Measurements from ENCODE around the gene IGFBP2. TPM values are rescaled to one million over a fixed set of nuclear protein-coding genes. Genes with fewer than 3 reads are reported as not detected.

The IGFBP2 gene
- total and polyA plus RNA-seq, 2 of the 4 experiments (the other 2 are of a cell fraction) = 33.5 to 236 TPM

DNA sequence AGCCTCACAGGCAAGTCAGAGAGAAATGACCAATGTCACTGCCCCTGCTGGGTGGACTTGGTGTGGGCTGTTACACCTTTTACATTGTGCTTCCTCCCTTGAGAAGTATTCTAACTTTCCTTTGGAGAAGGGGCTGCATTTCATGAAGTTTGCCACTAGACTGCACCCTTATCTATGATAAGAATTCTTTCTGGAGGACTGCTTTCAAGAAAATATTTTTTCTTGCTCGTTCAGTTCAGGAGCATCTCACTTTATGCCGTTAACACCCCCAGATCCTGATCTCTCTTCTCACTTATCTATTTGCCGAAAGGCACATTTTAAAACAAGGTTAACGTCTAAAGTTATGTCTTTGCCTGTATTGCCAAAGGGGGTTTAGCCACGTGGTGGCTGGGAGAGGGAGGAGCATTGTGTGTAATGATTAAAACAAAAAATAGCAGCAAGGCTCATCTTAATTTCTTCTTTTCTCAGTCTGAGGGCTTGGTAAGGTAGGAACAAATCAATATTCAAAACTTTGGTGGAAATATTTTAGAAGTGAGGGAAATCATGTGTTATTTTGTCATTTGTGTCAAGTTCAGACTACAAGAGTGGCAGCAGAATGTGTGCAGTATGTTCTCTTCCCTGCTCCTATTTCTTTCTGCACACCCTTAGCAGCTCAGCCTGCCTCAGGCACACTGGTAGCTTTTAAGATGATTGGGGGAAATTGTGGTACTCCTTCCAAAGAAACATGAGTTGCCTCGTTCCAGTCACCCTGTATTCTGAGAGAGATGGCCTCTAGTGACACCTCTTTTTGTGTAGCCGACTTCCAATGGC is 63.7 kb downstream of the IGFBP2 start:
- peak overlapping the region; percentile 99 for H2BK20ac ChIP-seq (ENCODE audit: low read depth, low read length)
- TF ChIP-seq RAD21 (IDR thresholded peaks at IDR 0.05; ENCODE audit: low read length) (peak; percentile 76), SMC3 (IDR thresholded peaks at IDR 0.05; ENCODE audit: low read depth, low read length) (peak; percentile 67), CEBPB (IDR thresholded peaks at IDR 0.05; ENCODE audit: low read depth, low read length) (no peak)
- TF ChIP-seq, protein P1, sequence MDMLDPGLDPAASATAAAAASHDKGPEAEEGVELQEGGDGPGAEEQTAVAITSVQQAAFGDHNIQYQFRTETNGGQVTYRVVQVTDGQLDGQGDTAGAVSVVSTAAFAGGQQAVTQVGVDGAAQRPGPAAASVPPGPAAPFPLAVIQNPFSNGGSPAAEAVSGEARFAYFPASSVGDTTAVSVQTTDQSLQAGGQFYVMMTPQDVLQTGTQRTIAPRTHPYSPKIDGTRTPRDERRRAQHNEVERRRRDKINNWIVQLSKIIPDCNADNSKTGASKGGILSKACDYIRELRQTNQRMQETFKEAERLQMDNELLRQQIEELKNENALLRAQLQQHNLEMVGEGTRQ (IDR thresholded peaks at IDR 0.05; ENCODE audit: low read depth, low read length) = peak; percentile 77
- TF ChIP-seq, protein P2, sequence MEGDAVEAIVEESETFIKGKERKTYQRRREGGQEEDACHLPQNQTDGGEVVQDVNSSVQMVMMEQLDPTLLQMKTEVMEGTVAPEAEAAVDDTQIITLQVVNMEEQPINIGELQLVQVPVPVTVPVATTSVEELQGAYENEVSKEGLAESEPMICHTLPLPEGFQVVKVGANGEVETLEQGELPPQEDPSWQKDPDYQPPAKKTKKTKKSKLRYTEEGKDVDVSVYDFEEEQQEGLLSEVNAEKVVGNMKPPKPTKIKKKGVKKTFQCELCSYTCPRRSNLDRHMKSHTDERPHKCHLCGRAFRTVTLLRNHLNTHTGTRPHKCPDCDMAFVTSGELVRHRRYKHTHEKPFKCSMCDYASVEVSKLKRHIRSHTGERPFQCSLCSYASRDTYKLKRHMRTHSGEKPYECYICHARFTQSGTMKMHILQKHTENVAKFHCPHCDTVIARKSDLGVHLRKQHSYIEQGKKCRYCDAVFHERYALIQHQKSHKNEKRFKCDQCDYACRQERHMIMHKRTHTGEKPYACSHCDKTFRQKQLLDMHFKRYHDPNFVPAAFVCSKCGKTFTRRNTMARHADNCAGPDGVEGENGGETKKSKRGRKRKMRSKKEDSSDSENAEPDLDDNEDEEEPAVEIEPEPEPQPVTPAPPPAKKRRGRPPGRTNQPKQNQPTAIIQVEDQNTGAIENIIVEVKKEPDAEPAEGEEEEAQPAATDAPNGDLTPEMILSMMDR (conservative IDR thresholded peaks at IDR 0.05; ENCODE audit: low read depth, low read length) = peak; percentile 83
- dilution Hi-C loops (cut with HindIII; ENCODE audit: low sequenced_read_pairs, unreplicated experiment) = loop anchor here (25.0 kb wide), 2 partner anchors 465 to 815 kb away; no protein-coding TSS in a partner anchor
- peak overlapping the region; percentile 20 for H2AK9ac ChIP-seq (replicated peaks; ENCODE audit: low read depth, low read length, poor library complexity)
- POLR2A ChIA-PET (ENCODE audit: unreplicated experiment) = interaction anchor here (1.4 to 2.1 kb wide), 3 partner anchors 408 to 813 kb away, joined by 4 to 13 read pairs (median 9); no protein-coding TSS in a partner anchor
- peak overlapping the region; percentile 94 for H3K14ac ChIP-seq (replicated peaks; ENCODE audit: low read depth, low read length)
- H3K36me3 ChIP-seq (ENCODE audit: control insufficient read depth, insufficient read depth, low read length) = peaks cover 21% of the 10 kb centered on the region
- CTCF ChIA-PET = interaction anchor here (1.0 to 2.2 kb wide), 4 partner anchors 15 to 814 kb away, joined by 3 to 8 read pairs (median 6); no protein-coding TSS in a partner anchor
- peak overlapping the region; percentile 55 for H3K4me2 ChIP-seq (ENCODE audit: low read depth, low read length)
- H4K8ac ChIP-seq (ENCODE audit: low read depth in 2 of 2, low read length in 2 of 2) = peak overlapping the region; percentile 62 to 89
- peak overlapping the region; percentile 94 for H3K27ac ChIP-seq (ENCODE audit: insufficient read depth, low read length)
- H4K20me1 ChIP-seq (ENCODE audit: insufficient read depth, low read length) = peaks cover 33% of the 10 kb centered on the region
- H2BK120ac ChIP-seq (ENCODE audit: low read depth, low read length) = peak overlapping the region; percentile 97
- peak overlapping the region; percentile 97 for H2AK5ac ChIP-seq (ENCODE audit: low read depth, low read length)
- peak overlapping the region; percentile 58 for H2AFZ ChIP-seq (replicated peaks; ENCODE audit: low read length, poor library complexity)
- H4K91ac ChIP-seq (ENCODE audit: insufficient read depth, low read depth, low read length) = peak overlapping the region; percentile 98
- DNase-seq (peak; percentile 71), ATAC-seq (ENCODE audit: low read depth) (peak; percentile 18)
- WGBS, 2 experiments (ENCODE audit: extremely low coverage in 2 of 2, insufficient read length in 1 of 2) = 94% methylated on average over 2 of the region's 7 CpGs; no CpG with 5 or more reads in 1 of the 2 experiments
- peak overlapping the region; percentile 77 for H2BK5ac ChIP-seq (ENCODE audit: low read depth, low read length, poor library complexity, severe bottlenecking)
- H2BK15ac ChIP-seq (ENCODE audit: low read depth, low read length) = peak overlapping the region; percentile 88
- in situ Hi-C loops (cut with MboI; ENCODE audit: low sequenced_read_pairs) = loop anchor here (10.0 kb wide), 3 partner anchors 358 to 588 kb away; no protein-coding TSS in a partner anchor
- H3K9ac ChIP-seq (ENCODE audit: low read depth, low read length) = peak overlapping the region; percentile 91
- peaks cover 26% of the 10 kb centered on the region for H3K4me1 ChIP-seq (ENCODE audit: control insufficient read depth, insufficient read depth, low read length)
- H3K4ac ChIP-seq (ENCODE audit: low read depth, low read length) = peak overlapping the region; percentile 96
- H4K5ac ChIP-seq (ENCODE audit: low read depth, low read length) = peak overlapping the region; percentile 97
- H3K18ac ChIP-seq (ENCODE audit: low read depth, low read length) = peak overlapping the region; percentile 98
- intact Hi-C loops (cut with micrococcal nuclease) = loop anchor here (2.0 to 10.0 kb wide), 7 partner anchors 295 to 1060 kb away; no protein-coding TSS in a partner anchor
- peaks cover 5 to 32% of the 10 kb centered on the region in 2 experiments; a peak in 3 of 4 replicates for H3K79me1 ChIP-seq (ENCODE audit: low read depth in 1 of 2, low read length in 2 of 2)
- peaks cover 6% of the 10 kb centered on the region; the same call in 1 of the 2 replicates for H3K9me1 ChIP-seq (ENCODE audit: insufficient read depth, low read length)
- BruUV-seq (replicated peaks) = no TSS peak
- no peaks in the 10 kb centered on the region for H3K27me3 ChIP-seq (ENCODE audit: control insufficient read depth, insufficient read depth, low read length)
- H3K4me3 ChIP-seq (ENCODE audit: insufficient read depth, low read depth, low read length) = no peak overlapping the region
- H3K56ac ChIP-seq (ENCODE audit: extremely low read depth, insufficient read depth, low read length) = peak overlapping the region; percentile 85
- H3K9me3 ChIP-seq (ENCODE audit: control insufficient read depth, insufficient read depth, low read length) = no peaks in the 10 kb centered on the region
- peak overlapping the region; percentile 82; the same call in 1 of the 2 replicates for H3K23ac ChIP-seq (ENCODE audit: low read depth, low read length)
